ENCODE measurements around the gene DDX5.
"Not testable (repeated sequence)": the region's sequence is repeated elsewhere in the genome, so short reads cannot be mapped to it uniquely, and the experiment has no call there.

The DDX5 gene

DNA sequence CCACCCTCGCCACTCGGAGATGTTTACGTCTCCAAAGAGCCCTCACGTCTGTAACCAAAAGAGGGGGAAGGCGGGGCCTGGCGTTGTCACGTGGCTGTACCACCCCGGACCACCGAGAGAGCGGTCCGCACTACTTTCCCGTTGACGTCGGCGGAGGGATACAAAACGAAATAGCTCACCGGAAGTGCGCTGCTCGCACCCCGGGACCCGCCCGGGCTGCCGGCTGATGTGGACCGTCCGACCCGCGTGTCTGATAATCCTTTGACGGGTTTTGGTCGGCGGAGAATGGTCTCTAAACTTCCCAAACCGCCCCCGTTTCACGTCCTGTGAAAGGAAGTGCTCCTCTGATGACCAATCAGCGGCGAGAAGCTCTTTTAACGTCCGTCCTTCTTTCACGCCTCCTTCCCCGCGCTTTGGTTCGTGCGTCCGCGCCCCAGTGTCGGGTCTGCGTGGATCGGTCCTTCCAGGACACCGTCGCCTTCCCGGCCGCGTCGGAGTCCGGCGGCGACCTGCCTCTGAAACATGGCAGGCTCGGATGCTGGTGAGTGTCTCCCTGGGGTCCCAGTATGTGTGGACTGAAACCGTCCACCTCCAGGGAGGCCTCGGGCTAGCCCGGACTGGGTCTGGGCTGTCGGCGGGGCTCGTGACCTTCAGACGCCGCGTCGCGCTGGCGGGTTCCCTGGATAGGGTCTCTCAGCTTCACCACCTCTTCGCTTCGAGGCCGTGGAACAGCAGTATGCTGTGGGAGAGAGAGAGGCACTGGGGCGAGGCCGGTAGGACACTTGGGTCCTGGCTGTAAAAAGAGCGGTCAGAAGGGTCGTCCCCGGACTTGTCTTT, 705 bp upstream of the DDX5 start, which contains the start of gene CEP95:
Gene CEP95, plus strand, starts transcription at position 402 of the 837 bp plus-strand sequence. Its CDS starts 121 bp downstream, at position 523.
- peak; percentile 96 for DNase-seq

DNA sequence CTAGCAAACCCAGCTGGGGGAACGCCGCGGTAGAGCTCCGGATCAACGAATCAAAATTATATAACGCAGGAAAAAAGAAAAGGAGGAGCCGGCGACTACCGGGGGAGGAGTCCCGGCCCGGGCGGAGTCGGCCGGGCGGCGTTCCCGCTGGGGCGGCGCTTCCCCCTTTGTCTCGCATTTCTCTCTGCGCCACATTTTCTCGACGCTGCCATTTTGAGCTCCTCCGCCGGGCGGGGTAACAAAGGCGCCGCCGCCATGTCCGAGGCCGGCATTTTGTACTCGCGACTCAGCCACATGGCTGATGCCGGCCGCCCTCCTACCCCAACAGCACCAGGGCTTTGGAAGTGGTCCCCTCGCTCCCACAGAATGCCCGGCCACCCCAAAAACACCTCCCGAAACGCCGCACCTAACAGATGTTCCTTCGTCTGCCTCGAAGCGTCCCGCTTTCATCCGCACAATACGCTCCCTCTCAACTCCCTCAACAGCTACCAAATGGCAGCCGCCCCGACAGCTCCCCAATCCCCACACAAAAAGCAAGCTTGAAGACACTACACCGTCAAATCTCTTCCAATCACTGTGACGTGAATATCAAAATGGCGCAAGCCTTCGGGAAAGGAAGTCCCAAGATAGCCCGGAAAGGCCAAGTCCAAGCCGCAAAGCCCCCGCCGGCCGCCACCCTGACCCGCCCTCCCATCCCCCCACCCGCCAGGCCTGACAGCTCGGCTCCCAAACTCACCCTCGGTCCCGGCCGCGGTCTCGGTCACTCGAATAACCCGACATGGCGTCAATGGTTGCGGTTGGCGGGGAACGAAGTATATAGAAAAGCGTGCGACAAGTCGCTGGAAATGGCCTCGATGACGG, 519 bp downstream of the DDX5 start:
- DNase-seq, result peak; percentile 51

DNA sequence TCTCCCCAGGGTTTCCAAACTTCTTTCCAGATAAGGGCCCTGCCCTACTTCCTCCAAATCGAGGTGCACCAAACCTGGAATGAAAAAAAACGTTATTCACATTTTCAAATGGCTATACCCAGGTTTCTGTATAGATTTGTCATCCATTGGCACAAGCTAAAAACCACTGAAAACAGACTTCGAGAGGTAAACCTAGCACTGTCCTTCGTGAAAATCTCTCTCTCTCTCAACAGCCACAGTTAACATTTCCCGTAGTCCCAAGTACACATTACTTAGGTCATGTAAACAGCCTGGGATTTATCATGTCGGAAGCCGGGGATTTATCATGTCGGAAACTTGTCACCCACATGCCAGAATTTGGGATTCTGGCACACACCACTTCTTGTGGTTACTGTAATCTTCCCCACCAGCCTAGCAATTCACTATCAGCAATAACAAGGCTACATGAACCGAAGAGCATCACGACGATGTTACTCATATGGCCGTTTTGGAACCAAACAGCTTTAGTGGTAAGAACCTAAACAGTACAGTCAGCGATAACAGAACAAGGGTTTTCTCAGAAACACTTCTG, 1.2 kb downstream of the DDX5 start:
- DNase-seq, result no peak

DNA sequence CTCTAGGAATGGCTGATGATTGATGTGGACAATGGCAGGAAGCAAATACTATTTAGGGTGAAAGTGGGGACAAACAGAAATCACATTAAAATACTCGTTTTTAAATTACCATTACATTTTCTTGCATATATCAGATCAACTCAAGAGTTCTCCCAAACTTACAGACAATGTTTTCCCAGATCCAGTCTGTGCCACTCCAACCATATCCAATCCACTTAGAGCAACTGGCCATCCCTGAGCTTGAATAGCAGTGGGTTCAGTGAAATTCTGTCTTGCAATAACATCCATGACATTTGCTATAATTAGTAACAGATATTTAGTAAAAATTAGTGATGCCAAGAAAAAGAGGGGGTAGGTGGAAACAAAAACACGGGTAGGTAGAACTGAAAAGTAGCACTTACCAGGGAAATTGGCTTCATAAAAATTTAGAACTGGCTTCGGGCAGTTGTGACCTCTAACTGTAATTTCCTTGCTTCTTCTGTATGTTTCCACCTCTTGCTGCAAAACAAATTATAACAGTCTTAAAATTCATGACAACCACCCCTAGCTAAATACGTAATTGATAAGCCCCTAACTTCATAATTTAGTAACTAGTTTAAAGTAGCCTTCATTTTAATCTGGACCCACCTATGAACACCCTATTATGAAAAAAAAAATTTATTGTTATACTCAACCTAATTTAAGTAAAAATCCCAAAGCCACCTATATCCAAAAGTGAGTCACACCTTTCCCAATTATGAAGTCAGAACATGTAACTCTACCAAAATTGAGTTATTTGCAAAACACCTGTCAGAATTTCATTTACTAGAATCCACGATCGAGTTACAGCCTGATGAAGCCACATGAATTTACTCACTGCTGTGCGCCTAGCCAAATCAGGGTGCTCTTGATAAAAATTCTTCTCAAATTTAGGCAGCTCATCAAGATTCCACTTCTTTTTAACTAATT, 2.0 kb downstream of the DDX5 start:
- DNase-seq, result no peak

DNA sequence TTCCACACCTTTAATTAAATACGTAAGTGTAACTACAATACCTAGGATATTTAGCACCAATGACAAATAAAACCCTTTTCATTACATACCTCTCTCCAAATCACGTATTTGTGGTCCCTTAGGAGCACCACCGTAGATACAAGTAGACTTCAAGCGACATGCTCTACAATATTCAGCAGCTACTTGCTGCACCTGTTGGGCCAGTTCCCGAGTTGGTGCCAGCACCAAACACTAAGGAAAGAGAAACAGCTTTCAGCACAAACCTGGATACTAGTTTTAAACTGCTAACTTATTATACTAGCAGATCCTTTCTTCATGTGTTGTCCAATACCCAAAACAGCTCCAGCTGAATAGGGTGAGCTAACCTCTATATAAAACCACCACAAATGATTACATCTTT, 2.7 kb downstream of the DDX5 start:
- DNase-seq, result no peak

DNA sequence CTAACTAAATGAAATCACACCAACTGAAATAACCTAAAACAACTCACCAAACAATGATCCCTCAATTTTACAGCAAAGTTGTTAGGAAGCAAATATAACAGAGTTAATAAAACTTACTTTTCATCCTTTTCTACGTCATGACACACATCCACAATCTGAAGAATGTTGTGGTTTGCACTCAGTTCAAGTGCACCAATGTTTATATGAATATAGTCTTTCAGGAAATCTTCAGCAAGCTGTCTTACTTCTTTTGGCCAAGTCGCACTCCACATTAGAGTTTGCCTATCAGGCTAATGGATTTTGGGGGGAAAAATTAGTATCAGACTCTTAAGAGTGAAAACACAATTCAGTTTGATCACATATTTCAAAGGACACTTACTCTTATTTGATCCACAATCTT, 3.3 kb downstream of the DDX5 start:
- DNase-seq, result no peak

DNA sequence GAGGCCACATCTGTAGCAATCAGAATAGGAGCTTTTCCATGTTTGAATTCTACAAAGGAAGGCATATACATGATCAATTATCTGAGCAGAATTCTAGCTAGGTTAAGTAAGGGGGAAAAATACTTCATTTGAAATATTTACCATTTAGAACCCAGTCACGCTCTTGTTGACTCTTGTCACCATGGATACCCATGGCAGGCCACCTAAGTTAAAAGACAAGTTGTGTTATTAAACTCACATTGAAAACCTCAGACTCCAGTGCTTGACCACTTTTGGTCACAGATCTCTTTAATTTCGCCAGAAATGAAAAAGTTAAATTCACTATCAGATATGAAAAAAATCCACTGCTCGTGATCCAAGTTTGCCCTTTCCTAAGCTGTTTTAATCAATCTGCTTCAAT, 4.1 kb downstream of the DDX5 start:
- no peak for DNase-seq

DNA sequence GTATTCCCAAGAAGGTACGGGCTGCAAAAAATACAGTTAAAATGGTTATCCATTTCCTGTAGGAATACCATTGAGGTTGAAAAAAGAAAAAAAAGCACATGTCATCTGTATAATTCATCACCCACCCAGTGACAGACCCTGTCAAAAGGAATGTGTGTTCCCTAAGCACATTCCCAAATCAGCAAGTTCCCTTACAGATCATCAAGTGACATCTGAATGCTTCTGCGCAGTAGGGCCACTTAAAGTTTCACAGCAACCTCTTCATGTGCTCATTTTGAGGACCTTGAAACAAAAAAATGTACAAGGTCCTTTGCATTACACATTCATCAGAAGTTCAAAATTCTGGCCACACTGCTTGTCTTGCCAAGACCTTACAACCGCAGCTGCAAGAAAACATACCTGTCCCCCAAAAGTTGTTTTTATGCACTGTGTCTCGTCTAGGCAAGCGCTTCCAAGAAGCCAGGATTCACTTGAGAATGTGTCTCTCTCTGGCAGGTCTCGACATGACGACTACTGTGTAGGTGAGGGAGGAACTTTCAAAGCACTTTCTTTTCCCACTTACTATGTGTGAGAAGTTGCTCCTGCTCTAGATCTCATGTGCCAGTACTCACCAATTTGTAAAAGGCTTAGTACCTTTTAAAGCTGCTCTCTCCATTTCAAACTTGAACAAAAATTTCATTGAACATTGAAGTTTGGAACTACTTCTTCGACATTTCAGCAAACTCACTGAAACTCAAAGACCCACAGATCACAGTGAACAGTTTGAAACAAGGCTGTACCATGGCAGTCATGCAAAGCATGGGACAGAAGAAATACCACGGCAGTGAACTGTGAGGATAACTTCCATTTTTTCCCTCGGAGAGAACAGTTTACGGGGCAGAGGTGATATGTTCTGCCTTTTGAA, 5.0 kb downstream of the DDX5 start:
- DNase-seq, result no peak

DNA sequence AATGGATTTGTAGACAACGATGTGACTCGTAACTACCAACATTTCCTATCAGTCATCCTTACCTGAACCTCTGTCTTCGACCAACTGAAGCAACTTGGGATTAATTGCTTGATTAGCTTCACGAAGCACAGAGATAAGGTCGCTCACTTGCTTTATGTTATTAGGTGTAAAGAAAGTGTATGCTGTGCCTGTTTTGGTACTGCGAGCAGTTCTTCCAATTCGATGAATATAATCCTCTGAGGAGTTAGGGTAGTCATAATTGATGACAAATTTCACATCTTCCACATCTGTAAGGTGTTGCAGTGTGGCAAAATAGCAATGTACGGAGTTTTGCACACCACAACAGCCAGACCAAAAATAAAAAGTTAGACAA, 5.6 kb downstream of the DDX5 start:
- no peak for DNase-seq

DNA sequence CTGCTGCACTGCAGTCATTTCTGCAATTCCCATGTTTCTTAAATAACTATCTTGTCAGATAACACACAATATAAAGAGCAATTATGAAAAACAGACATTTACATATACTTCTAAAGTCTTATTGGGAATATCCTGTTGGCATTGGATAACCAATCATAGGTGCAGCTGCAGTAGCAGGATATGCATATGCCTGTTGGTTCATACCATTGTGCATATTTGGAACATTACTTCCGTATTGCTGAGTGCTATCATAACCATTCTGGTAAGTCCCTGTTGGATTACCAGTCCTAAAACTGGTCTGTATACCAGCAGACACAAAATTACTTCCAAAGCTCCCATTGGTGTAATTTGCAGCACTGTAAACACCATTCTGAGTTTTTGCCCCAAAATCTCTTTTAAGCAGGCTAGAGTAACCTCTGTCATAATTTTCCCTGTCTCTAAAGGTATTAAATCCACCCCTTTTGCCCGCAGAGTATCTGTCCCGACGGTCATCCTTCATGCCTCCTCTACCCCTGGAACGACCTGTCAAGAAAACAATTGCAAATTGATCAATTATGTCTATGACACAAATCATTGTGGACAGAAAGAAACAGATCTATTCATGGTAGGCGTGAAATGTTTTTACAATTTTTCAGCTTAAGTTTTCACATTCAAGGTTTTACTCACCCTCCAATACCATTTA, 6.1 kb downstream of the DDX5 start:
- DNase-seq, result no peak

DNA sequence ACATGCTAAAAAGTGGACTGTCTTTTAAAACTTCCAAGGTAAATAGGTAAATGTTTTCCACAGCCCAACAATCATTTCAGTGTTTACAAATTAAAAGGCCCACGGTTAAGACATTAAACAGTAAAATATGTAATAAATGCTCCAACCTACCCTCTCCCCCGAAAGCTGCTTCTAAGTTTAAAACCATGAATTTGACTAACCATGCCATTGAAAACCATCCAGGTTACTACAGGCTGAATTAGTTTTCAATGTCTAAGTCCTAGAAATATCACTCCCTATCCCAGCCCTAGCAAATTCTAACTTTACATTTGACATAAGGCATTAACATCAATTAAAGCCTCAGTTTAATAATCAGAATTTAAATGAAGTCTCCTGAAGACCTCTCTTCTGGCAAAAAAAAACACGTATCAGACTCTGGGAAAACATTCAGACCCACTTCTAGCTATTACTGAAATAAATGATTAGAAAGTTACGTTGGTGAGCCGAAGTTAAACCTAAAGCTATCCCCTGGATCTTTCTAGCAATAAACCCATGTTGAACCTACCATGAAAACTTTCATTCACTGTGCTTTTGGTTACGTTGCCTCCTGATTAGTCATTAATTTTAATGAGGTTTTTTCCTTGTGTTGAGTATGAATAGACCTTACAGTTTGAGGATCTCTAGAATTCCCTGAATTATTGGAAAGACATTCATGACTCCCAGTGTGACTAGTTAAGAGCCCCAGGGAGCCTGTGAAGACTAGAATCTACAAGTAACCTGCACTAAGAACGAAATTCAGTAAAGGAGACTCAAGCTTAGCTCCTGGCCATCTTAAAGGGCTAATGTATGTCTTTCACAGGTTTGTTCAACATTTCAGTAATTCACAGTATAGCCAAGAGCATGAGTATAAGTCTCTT, 7.5 kb downstream of the DDX5 start:
- no peak for DNase-seq

DNA sequence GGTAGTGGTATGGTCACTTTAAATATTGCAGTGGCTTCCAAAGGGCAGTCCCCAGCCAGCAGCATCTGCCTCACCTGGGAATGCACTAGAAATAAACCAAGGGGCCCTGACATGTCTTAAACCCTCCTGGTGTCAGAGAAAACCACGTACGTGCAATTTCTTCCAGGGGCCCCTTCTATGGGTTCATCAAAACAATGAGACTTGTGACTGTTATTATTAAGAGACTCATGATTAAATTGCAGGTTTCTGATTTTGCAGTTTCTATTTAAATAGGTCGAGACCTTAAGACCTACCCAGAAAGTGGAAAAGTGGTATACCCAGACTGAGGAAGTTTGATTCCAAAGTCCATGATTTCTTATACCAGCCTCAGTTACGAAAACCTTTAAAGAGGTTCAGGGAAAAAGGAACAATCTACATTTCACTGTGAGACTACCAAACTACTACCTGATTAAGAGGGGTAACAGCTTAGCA, 8.5 kb downstream of the DDX5 start:
- DNase-seq, result no peak

DNA sequence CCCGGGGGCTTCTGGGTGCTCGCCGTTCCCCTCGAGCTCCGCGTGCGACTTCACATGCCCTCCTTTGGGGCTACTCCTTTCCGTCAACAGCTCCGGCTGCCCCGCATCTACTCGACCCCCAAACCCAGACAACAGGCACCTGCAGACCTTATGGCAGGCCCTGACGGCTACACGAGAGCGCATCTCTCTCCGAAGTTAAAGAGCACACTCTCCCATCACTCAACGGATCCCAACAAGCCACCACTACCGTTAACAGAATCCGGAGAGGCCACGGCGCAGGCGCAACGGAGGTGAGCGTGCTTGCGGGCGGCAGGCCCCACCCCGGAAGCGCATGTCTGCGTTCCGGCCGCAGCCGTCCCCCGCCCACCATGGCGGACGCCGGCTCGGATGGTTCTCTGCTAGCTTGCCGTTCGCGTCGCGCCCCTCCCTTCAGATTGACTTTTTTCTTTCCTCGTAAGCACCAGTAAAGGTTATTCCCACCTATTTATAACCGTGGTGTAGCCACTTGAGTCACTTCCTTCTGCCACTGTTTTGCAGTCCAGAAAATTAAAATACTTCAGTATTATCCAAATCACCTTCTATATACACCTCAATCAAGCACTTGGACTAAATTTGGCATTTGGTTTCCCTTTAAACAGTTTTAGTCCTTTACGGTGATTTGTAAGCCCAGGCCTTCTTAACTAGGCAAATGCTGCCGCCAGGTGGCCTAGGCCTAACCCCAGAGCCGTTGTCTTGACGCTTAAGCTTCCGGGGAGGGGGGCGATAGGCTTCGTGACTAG, 9.1 kb downstream of the DDX5 start, which contains the start of gene POLG2:
Gene POLG2, minus strand, starts transcription at position 269 of the 779 bp plus-strand sequence. Its CDS starts 86 bp downstream, at position 183.
- DNase-seq, result peak; percentile 82

DNA sequence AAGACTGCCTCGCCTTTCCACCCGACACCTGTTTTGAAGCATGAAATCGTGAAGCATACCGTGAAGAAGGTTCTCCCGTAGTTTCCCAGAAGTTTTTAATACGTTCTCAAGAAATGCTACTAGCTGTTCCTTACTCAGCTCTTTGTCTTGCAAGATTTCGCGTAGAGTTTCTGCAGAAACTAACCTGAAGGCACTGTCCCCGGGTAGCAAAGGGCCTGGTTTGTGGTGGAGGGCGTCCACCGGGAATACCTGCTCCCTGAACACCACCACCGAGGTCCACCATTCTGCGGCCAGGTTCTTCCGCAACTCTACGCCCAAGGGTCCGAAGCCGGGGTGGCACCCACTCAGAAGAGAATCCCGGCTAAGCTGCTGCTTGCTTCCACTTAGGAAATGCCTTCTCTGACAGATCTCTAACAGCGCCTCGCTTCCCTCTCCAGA, 9.7 kb downstream of the DDX5 start:
- no peak for DNase-seq

DNA sequence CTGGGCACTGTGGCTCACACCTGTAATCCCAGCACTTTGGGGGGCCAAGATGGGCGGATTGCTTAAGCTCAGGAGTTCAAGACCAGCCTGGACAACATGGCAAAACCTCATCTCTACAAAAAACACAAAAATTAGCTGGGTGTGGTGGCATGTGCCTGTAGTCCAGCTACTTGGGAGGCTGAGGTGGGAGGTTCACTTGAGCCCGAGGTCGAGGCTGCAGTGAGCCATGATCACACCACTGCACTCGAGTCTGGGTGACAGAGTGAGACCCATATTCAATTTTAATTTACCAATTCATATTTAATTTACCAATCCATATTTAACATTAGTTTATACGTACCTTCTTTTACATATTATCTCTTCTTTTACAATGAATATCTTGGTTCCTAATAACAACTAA, 10.8 kb downstream of the DDX5 start:
- DNase-seq, result not testable (repeated sequence)

DNA sequence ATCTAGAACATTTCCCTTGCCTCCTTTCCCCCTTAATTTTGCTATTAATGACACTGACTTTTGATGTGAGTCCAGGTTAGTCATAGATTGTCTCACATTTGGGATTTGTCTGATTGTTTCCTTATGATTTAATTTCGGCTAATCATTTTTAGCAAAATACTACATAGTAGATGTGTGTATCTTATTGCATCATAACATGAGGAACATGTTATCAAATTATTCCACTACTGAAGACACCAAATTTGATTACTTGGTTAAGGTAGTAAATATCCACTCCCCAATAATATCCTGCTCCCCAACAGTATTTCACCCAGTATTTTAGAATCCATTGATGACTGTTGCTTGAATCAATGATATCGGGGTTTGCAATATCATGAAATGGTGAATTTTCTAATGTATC, 12.0 kb downstream of the DDX5 start:
- no peak for DNase-seq

DNA sequence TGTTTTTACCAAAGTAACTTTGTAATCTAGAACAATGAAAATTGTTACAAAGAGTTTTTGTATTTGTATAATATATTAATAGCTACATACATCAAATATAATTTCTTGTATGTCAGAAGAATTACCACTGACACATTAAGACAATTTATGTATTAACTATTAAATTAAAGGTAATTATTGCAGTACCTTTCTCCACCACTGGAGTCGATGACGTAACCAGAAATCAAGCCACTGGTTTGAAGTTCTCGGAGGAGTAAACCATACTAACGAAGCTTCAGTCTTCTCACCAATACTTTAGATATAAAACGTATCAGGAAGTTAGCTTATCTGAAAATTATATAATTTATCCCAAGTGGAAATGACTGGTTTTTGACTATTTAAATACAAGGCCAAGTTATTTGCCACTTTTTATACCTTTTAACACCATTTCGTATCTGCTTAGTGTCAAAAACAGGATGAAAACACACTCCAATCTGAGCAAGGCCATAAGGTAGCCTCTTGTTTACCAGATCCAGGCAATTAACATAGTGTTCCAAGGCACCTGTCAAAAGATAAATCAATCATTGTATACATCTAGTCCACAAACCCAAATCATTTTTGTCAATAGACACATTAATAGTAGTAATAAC, 13.5 kb downstream of the DDX5 start:
- no peak for DNase-seq

DNA sequence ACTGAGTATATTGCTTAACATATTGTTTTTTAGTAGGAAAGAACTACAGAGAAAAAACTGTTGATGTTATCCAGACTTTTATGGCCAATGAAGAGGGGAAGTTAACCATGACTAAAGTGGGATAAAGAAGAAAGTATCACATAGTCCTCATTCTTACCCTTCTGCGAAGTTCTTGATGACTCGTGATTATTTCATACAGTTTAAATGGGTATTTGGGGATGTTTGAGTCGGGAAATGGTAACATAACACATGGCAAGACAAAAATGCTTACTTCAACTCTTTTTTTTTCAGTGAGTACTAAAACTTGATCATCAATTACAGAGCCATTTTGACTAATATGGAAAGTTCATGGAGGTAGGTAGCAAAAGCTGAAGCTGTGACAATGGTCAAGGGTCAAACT, 14.1 kb downstream of the DDX5 start:
- DNase-seq, result no peak

Measured in NCI-H446 treated with DMSO at 0.1 percent for 48 hours (cell line).